Measurements from ENCODE around the gene POLR2E. TPM values are rescaled to one million over a fixed set of nuclear protein-coding genes. Genes with fewer than 3 reads are reported as not detected.

Gene POLR2E
- total RNA-seq, 1 experiment from 2014 or later = 281 TPM

DNA sequence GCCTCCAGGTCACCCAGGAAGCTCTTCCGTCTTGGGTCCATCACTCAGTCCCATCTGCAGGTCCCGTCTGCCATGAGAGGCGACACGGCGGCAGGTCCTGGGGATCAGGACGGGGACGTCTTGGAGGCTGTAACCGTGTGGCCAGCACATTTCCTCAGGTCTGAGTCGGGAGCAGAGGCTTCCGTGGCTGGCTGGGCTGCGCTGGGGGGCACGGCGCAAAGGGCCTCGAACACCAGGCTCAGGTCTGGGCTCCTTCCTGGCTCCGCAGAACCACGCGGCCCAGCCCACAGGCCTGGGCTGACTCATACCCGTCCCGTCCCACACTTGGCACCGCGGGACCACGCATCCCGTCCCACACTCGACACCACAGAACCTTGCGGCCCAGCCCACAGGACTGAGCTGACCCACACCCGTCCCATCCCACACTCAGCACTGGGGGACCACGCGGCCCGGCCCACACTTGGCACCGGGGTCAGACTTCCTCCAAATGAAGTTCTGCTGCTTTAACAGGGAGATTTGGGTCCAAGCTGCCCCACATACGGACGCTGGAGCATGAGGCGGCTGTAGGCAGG, 48.7 kb upstream of the POLR2E start:
- H3K9ac ChIP-seq (ENCODE audit: low read length) = no peak overlapping the region
- POLR2A ChIA-PET = no interaction called here
- no peak for TF ChIP-seq EZH2 (IDR thresholded peaks at IDR 0.05)
- no peak for TF ChIP-seq CEBPB (IDR thresholded peaks at IDR 0.05; ENCODE audit: low read depth)
- H3K4me2 ChIP-seq (ENCODE audit: low read length) = no peak overlapping the region
- H2AFZ ChIP-seq (ENCODE audit: low read depth, low read length, poor library complexity, severe bottlenecking) = no peak overlapping the region
- no peaks in the 10 kb centered on the region for H3K4me1 ChIP-seq (ENCODE audit: control insufficient read depth in 1 of 2, insufficient read depth in 2 of 2, low read length in 2 of 2)
- H3K4me3 ChIP-seq (replicated peaks in 1 of 2; ENCODE audit: low read depth in 1 of 2, low read length in 2 of 2) = no peak overlapping the region
- no peaks in the 10 kb centered on the region for H3K9me3 ChIP-seq (ENCODE audit: control insufficient read depth in 1 of 2, insufficient read depth in 1 of 2, low read depth in 1 of 2, low read length in 2 of 2)
- DNase-seq (ENCODE audit: low read depth, low spot score) (no peak), ATAC-seq (no peak)
- RAD21 ChIA-PET (ENCODE audit: low non-redundant PET in 1 of 2, low total read pairs in 2 of 2, uncharacterized antibody in 2 of 2, unreplicated experiment in 2 of 2) = no interaction called here
- no peak overlapping the region; the same call in 1 of the 2 replicates for H3K27ac ChIP-seq (ENCODE audit: low read depth, low read length)
- H3K9me2 ChIP-seq (ENCODE audit: insufficient read depth) = no peaks in the 10 kb centered on the region
- H3K27me3 ChIP-seq (ENCODE audit: insufficient read depth, low read length) = no peaks in the 10 kb centered on the region
- H4K20me1 ChIP-seq (ENCODE audit: insufficient read depth) = no peaks in the 10 kb centered on the region
- CTCF ChIA-PET = no interaction called here
- BruUV-seq (replicated peaks) = no TSS peak
- intact Hi-C loops (cut with micrococcal nuclease) = no loop called here
- H3K36me3 ChIP-seq (ENCODE audit: control insufficient read depth in 1 of 2, insufficient read depth in 2 of 2, low read length in 2 of 2) = peaks cover 2 to 4% of the 10 kb centered on the region in 2 experiments; a peak in 2 of 4 replicates
- no peaks in the 10 kb centered on the region; the same call in 1 of the 2 replicates for H3K79me2 ChIP-seq (ENCODE audit: insufficient read depth, low read length)

DNA sequence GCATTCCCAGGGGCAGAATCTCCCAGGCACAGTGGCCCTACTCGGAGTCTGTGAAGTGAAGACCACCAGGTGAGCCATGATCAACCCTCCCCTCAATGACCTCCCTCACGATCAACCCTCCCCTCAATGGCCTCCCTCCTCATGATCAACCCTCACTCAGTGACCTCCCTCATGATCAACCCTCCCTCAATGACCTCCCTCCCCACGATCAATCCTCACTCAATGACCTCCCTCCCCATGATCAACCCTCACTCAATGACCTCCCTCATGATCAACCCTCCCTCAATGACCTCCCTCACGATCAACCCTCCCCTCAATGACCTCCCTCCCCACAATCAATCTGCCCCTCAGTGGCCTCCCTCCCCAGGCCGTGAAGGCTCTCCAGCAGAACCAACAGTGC, 46.8 kb upstream of the POLR2E start:
- 0 out of 2 replicates have a peak, but pooled peaks have one; percentile 33 for ATAC-seq

More for the DNA sequence above, 46.8 kb upstream of the POLR2E start:
- Histone ChIP-seq H3K36me3 (ENCODE audit: control insufficient read depth in 1 of 2, insufficient read depth in 2 of 2, low read length in 2 of 2) (peaks cover 2 to 4% of the 10 kb centered on the region in 2 experiments; a peak in 2 of 4 replicates), H3K4me1 (ENCODE audit: control insufficient read depth in 1 of 2, insufficient read depth in 2 of 2, low read length in 2 of 2) (no peaks in the 10 kb centered on the region), H3K79me2 (ENCODE audit: insufficient read depth, low read length) (no peaks in the 10 kb centered on the region; the same call in 1 of the 2 replicates), H2AFZ (ENCODE audit: low read depth, low read length, poor library complexity, severe bottlenecking) (no peak overlapping the region), H3K9ac (ENCODE audit: low read length) (no peak overlapping the region), H3K27me3 (ENCODE audit: insufficient read depth, low read length) (no peaks in the 10 kb centered on the region), H3K4me2 (ENCODE audit: low read length) (no peak overlapping the region), H3K9me2 (ENCODE audit: insufficient read depth) (no peaks in the 10 kb centered on the region), H3K4me3 (replicated peaks in 1 of 2; ENCODE audit: low read depth in 1 of 2, low read length in 2 of 2) (no peak overlapping the region), H3K9me3 (ENCODE audit: control insufficient read depth in 1 of 2, insufficient read depth in 1 of 2, low read depth in 1 of 2, low read length in 2 of 2) (no peaks in the 10 kb centered on the region), H4K20me1 (ENCODE audit: insufficient read depth) (no peaks in the 10 kb centered on the region), H3K27ac (ENCODE audit: low read depth, low read length) (no peak overlapping the region)
- CTCF ChIA-PET = no interaction called here
- no peak for DNase-seq (ENCODE audit: low read depth, low spot score)
- intact Hi-C loops (cut with micrococcal nuclease) = no loop called here
- BruUV-seq (replicated peaks) = no TSS peak
- TF ChIP-seq CBX3 (IDR thresholded peaks at IDR 0.05; ENCODE audit: low read depth) = no peak
- no peak for TF ChIP-seq JUND (IDR thresholded peaks at IDR 0.05)
- TF ChIP-seq ELF1 (IDR thresholded peaks at IDR 0.05; ENCODE audit: borderline replicate concordance, low read depth) = no peak
- POLR2A ChIA-PET = no interaction called here
- RAD21 ChIA-PET (ENCODE audit: low non-redundant PET in 1 of 2, low total read pairs in 2 of 2, uncharacterized antibody in 2 of 2, unreplicated experiment in 2 of 2) = no interaction called here
